ENCODE results near the gene NLRP5.
"Not testable (repeated sequence)": the region's sequence is repeated elsewhere in the genome, so short reads cannot be mapped to it uniquely, and the experiment has no call there.

Gene NLRP5

GRCh38 chr19:56099638-56100539, 113.3 kb downstream of the NLRP5 start:
- FAIRE-seq: no peak

- no peak for FAIRE-seq
Measured at GRCh38 chr19:56101095-56101494, 114.5 kb downstream of the NLRP5 start.

DNA sequence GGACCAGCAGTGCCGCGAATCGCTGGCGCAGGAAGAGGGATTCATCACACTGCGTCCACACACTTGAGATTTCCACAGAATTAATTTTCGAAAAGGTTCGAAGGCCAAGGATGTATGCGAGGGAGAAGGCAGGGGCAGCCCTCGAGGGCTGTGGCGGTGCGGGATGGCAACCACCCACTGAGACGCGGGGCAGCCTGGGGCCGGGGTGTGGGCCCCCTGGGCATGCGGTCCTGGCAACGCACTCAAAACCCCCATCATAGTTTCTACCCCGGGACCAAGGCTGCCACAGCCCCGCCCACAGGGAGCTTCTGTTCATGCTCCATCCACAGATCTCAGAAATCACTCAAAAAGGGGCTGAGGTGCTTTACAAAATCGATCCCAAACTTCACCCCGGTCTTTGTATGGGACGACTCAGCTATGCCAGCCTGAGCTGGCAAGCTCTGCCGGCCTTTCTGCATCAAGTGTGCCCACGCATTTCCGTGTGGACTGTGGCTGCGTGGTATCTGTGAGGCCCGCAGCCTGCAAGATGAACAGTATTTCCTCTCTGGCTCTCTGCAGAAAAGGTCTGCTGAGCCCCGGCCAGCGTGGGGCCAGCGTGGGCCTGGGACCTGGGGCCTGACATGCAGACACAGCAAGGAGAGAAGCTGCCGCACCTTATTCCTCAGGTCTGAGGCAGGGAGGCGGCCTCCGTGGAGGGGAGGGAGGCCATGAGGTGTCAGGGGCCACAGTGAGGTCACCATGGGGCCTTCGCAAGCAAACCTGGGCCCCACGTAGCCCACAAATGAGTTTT, 115.4 kb downstream of the NLRP5 start:
- FAIRE-seq: no peak

- FAIRE-seq: no peak
Measured at GRCh38 chr19:56103027-56103614, 116.5 kb downstream of the NLRP5 start.

GRCh38 chr19:56104423-56104822, 117.8 kb downstream of the NLRP5 start:
- FAIRE-seq: no peak

DNA sequence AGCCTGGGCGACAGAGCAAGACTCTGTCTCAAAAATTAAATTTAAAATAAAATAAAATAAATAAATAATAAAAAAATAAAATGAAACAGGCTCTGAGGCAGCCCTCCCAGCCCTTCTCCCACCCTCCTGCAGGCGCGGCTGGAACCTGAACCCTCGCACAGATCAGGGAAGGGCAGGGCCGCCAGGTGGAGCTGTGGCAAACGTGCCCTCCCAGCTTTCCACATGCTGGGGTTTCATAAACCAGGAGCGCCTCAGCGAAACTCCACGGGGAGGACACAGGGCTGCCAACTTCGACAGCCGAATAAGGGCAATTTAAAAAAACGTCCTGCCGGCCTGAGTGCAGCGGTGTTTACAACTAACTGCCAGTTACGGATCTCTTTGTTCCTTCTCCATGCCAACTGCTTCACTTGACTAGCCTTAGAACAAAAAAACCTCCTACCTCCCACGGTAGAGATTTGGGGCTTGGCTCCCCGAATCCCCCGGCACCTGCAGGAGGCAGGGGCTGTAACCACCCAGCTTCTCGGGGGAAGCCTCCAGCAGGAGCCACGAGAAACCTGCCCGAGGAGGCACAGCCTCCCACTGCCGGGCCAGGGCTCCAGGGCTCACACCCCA, 118.6 kb downstream of the NLRP5 start:
- FAIRE-seq: no peak

- not testable (repeated sequence) for FAIRE-seq
Measured at GRCh38 chr19:56105831-56106396, 119.3 kb downstream of the NLRP5 start.

DNA sequence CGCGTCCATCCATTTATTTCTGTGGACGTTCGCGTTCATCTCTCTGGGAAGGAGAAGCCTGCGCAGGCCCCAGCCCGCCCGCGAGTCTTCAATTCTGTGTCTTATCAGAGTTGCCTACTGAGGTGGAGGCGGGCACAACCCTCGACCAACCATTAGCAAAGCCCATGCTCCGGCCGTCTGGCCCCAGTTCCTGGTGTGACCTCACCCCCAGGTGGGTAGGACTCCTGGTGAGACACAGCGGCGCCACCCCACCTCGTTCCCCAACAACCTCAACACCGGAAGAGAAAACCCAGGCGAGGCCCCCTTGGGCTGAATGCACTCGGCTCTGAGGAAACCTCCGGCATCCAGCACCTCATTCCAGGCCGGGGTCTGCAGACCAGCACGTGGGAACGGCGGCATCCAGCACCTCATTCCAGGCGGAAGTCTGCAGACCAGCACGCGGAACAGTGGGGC, 119.8 kb downstream of the NLRP5 start:
- FAIRE-seq: no peak

- no peak for FAIRE-seq
Measured at GRCh38 chr19:56106993-56107392, 120.4 kb downstream of the NLRP5 start.

DNA sequence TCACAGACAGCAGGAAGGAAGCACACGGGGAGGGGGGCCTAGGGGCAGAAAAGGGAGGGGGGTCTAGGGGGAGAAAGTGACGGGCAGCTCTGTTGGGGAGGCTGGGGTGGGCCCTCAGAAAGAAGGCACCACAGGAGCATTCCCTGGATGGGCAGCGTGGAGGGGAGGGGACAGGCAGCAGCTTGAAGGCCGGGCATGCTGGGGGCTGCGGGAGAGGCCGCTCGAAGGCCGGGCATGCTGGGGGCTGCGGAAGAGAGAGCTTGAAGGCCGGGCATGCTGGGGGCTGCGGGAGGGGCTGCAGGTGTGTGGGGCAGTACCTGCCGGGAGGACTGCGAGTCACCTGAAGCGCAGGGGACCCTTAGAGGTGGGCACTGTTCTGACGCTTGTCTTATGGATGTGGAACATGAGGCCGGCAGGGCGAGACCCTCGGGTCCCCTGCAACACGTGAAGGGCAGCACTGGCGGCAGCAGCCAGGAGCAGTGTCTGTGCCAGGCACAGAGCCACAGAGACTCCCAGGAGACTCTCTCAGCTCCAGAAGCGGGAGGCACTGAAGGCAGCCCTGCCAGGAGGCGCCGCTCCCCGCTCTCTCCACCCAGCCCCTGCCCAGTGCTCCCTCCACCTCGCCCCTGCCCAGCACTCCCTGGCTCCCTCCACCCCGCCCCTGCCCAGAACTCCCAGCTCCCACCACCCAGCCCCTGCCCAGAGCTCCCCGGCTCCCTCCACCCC, 121.2 kb downstream of the NLRP5 start:
- FAIRE-seq: no peak

DNA sequence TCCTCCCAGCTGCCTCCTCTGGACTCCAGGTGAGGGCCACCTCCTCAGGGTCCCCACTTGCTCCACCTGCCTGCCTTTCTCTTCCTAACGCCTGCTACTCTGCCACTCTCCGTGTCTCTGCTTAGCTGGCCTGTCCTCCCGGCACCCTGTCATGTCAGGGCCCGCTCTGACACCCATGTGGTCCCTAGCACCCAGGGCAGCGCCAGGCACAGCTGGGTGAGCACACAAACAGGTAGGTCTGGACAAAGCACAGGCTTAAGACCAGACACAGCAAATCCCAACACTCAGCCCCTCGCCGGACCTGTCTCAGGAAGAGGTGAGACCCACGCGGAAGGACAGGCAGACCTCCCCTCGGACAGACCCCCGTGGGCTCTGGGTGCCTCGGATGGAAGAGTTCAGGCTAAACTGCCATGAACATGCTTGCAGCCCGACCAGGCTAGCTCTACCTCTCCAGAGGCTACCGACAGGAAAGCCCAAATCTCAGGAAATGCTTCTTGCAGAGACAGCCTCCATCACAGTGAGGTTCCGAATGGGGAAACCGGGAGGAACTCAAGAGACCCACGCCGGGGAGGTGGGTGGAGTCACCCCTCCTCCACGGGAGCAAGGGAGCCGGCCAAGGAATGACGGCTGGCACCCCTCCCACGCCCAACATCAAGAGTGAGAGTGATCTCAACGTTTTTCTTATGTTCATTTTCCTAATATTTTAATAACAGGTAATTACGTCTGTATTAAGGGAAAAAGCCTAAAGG, 122.0 kb downstream of the NLRP5 start:
- no peak for FAIRE-seq

DNA sequence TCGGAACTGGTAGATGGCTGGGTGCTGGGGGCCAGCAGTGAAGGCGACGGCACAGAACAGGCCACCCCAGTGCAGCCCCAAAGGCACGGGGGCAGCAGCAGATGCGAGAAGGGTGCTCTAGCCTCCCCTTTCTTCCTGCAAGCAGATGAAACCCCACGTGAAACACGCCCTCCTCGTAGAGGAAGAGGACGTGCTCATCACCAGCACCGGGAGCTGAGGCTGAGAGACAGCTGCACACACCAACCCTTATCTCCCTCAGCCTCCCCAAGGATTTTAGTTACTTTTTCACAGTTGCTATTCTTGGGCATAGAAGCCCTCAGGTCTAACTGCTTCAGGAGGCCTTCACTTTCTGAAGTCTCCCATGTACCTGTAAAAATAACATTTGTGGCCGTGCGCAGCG, 122.7 kb downstream of the NLRP5 start:
- no peak for FAIRE-seq

DNA sequence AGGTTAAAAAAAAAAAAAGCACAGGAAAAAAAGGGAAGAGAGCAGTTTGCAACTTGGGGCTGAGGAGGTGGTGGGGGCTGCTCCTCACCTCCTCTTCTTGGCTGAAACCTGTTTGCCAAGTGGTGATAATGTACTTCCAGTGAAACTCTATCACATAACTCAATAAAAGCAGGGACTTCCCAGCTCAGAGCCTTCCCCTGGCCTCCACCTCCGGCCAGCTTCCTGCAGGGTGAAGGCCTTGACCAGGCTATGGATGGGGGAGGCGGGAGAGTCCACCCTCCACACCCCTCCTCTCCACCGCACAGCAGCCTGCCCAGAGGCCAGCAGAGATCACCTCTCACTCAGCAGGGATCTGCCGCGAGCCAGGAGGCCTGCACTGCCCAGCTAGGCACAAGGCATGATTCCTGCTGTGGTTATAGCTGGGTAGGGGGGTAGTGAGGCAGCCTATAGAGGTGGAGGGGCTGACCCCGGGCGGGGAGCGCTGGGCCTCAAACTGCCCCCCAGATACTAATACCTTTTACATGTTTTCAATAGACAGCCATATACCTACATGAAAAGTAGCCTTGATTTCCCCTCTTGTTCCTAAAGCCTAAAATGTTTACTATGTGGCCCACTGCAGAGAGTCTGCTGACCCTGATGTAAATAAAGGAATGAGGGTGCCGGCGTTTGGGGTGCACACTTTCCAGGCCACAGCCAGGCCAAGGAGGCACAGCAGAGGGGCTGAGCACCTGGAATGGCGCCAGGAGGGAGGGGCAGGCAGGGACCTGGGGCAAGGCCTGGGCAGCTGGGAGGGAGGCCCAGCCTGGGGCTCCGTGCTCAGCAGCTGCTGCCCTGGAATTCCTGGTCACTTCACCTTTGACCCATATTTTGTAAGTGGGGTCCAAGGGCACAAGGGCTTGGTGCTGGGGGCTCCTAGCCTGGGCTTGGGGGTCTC, 124.2 kb downstream of the NLRP5 start:
- FAIRE-seq: no peak

Measured in TTC549 (cell line).